HG03521 (cell line): ENCODE results near the gene BRAT1.
"Not testable (repeated sequence)": the region's sequence is repeated elsewhere in the genome, so short reads cannot be mapped to it uniquely, and the experiment has no call there.

ENCODE experiments used
- ATAC-seq: cut with Tn5 transposase; IDR thresholded peaks from one replicate; pipeline ENCODE4 v1.9.1; 2021; ENCODE audit warnings: mild to moderate bottlenecking, moderate library complexity; ENCODE audit not compliant: unreplicated experiment

Gene BRAT1

GRCh38 chr7:2555121-2556052, at the start of gene BRAT1:
TSS of gene BRAT1 (minus strand) at chr7:2555524. CDS start at chr7:2554431, 1,093 bp downstream.
- peak; percentile 65 for ATAC-seq

- no peak for ATAC-seq
Measured at GRCh38 chr7:2604608-2605174, 49.4 kb upstream of the BRAT1 start.

GRCh38 chr7:2603044-2603965, 48.0 kb upstream of the BRAT1 start:
- no peak for ATAC-seq

GRCh38 chr7:2602406-2603043, 47.2 kb upstream of the BRAT1 start:
- no peak for ATAC-seq

GRCh38 chr7:2601907-2602306, 46.6 kb upstream of the BRAT1 start:
- ATAC-seq, result no peak

GRCh38 chr7:2601065-2601464, 45.7 kb upstream of the BRAT1 start:
- ATAC-seq, result no peak

GRCh38 chr7:2598154-2598823, 43.0 kb upstream of the BRAT1 start:
- no peak for ATAC-seq

GRCh38 chr7:2597273-2597640, 41.9 kb upstream of the BRAT1 start:
- ATAC-seq, result no peak

GRCh38 chr7:2596464-2597272, 41.3 kb upstream of the BRAT1 start:
- ATAC-seq, result no peak

GRCh38 chr7:2595258-2595860, 40.0 kb upstream of the BRAT1 start:
- no peak for ATAC-seq

GRCh38 chr7:2594599-2594998, 39.3 kb upstream of the BRAT1 start:
- no peak for ATAC-seq

- ATAC-seq, result no peak
Measured at GRCh38 chr7:2593036-2593727, 37.9 kb upstream of the BRAT1 start.

GRCh38 chr7:2592375-2592865, 37.1 kb upstream of the BRAT1 start:
- no peak for ATAC-seq

- ATAC-seq, result not testable (repeated sequence)
Measured at GRCh38 chr7:2589941-2590340, 34.6 kb upstream of the BRAT1 start.

- ATAC-seq, result no peak
Measured at GRCh38 chr7:2589341-2589740, 34.0 kb upstream of the BRAT1 start.

- no peak for ATAC-seq
Measured at GRCh38 chr7:2587778-2588177, 32.5 kb upstream of the BRAT1 start.

- no peak for ATAC-seq
Measured at GRCh38 chr7:2587134-2587533, 31.8 kb upstream of the BRAT1 start.

- no peak for ATAC-seq
Measured at GRCh38 chr7:2586326-2587020, 31.1 kb upstream of the BRAT1 start.
